HEK293 (cell line): ENCODE measurements around the gene RAD9B.

Source experiments
- FEZF1 ChIP-seq: fragments of 450-650 bp; formaldehyde crosslinking; IDR thresholded peaks from 2 replicates; pipeline ENCODE4 v1.5.1; 2016; ENCODE audit warnings: missing biosample characterization, missing genetic modification characterization
- PRDM4 ChIP-seq: fragments of 450-650 bp; formaldehyde crosslinking; IDR thresholded peaks from 2 replicates; pipeline ENCODE4 v1.5.1; 2017; ENCODE audit warnings: missing biosample characterization, missing genetic modification characterization
- YY2 ChIP-seq: fragments of 450-650 bp; formaldehyde crosslinking; IDR thresholded peaks from 2 replicates; pipeline ENCODE4 v1.5.1; 2016; ENCODE audit warnings: missing biosample characterization, missing genetic modification characterization
- ZBTB1 ChIP-seq: fragments of 450-650 bp; formaldehyde crosslinking; IDR thresholded peaks from 2 replicates; pipeline ENCODE4 v1.5.1; 2016; ENCODE audit warnings: missing biosample characterization, missing genetic modification characterization
- ZBTB20 ChIP-seq: fragments of 450-650 bp; formaldehyde crosslinking; IDR thresholded peaks from 2 replicates; pipeline ENCODE4 v1.5.1; 2016; ENCODE audit warnings: missing biosample characterization, missing genetic modification characterization
- ZBTB7A ChIP-seq: fragments of 450-650 bp; formaldehyde crosslinking; IDR thresholded peaks from 2 replicates; pipeline ENCODE4 v1.5.1; 2016; ENCODE audit warnings: low read depth, missing biosample characterization, missing genetic modification characterization
- ZNF112 ChIP-seq: fragments of 450-650 bp; formaldehyde crosslinking; IDR thresholded peaks from 2 replicates; pipeline ENCODE4 v1.5.0; 2017; ENCODE audit warnings: missing biosample characterization, missing genetic modification characterization
- ZNF169 ChIP-seq: fragments of 450-650 bp; formaldehyde crosslinking; IDR thresholded peaks from 2 replicates; pipeline ENCODE4 v1.5.1; 2016; ENCODE audit warnings: missing biosample characterization, missing genetic modification characterization
- ZNF214 ChIP-seq: fragments of 450-650 bp; formaldehyde crosslinking; IDR thresholded peaks from 2 replicates; pipeline ENCODE4 v1.5.1; 2017; ENCODE audit warnings: missing biosample characterization, mild to moderate bottlenecking, missing genetic modification characterization, borderline replicate concordance
- ZNF248 ChIP-seq: fragments of 450-650 bp; formaldehyde crosslinking; IDR thresholded peaks from 2 replicates; pipeline ENCODE4 v1.5.1; 2017; ENCODE audit warnings: missing biosample characterization, missing genetic modification characterization
- ZNF335 ChIP-seq: fragments of 450-650 bp; formaldehyde crosslinking; conservative IDR thresholded peaks from 2 replicates; pipeline ENCODE4 v1.5.1; 2016; ENCODE audit warnings: missing biosample characterization, missing genetic modification characterization
- ZNF350 ChIP-seq: fragments of 450-650 bp; formaldehyde crosslinking; IDR thresholded peaks from 2 replicates; pipeline ENCODE4 v1.5.0; 2017; ENCODE audit warnings: missing biosample characterization, mild to moderate bottlenecking, missing genetic modification characterization
- ZNF423 ChIP-seq: fragments of 450-650 bp; formaldehyde crosslinking; IDR thresholded peaks from 2 replicates; pipeline ENCODE4 v1.5.1; 2016; ENCODE audit warnings: missing biosample characterization, missing genetic modification characterization
- ZNF473 ChIP-seq: fragments of 450-650 bp; formaldehyde crosslinking; IDR thresholded peaks from 2 replicates; pipeline ENCODE4 v1.5.1; 2017; ENCODE audit warnings: missing biosample characterization, missing genetic modification characterization
- ZNF555 ChIP-seq: fragments of 450-650 bp; formaldehyde crosslinking; conservative IDR thresholded peaks from 2 replicates; pipeline ENCODE4 v1.5.1; 2017; ENCODE audit warnings: missing biosample characterization, mild to moderate bottlenecking, missing genetic modification characterization, inconsistent platforms
- ZNF580 ChIP-seq: fragments of 450-650 bp; formaldehyde crosslinking; IDR thresholded peaks from 2 replicates; pipeline ENCODE4 v1.5.1; 2016; ENCODE audit warnings: missing biosample characterization, missing genetic modification characterization
- ZNF610 ChIP-seq: fragments of 450-650 bp; formaldehyde crosslinking; IDR thresholded peaks from 2 replicates; pipeline ENCODE4 v1.5.1; 2016; ENCODE audit warnings: missing biosample characterization, missing genetic modification characterization, borderline replicate concordance
- ZNF645 ChIP-seq: fragments of 450-650 bp; formaldehyde crosslinking; IDR thresholded peaks from 2 replicates; pipeline ENCODE4; 2016; ENCODE audit warnings: missing biosample characterization, missing genetic modification characterization
- ZNF658 ChIP-seq: fragments of 450-650 bp; formaldehyde crosslinking; IDR thresholded peaks from 2 replicates; pipeline ENCODE4; 2016; ENCODE audit warnings: missing biosample characterization, missing genetic modification characterization
- ZNF677 ChIP-seq: fragments of 450-650 bp; IDR thresholded peaks from 2 replicates; pipeline ENCODE4 v1.5.0; 2018; ENCODE audit warnings: missing biosample characterization, mild to moderate bottlenecking, missing genetic modification characterization, moderate library complexity
- ZNF747 ChIP-seq: fragments of 450-650 bp; formaldehyde crosslinking; IDR thresholded peaks from 2 replicates; pipeline ENCODE4 v1.5.1; 2016; ENCODE audit warnings: missing biosample characterization, missing genetic modification characterization
- ZNF768 ChIP-seq: fragments of 450-650 bp; formaldehyde crosslinking; IDR thresholded peaks from 2 replicates; pipeline ENCODE4 v1.5.1; 2018; ENCODE audit warnings: missing biosample characterization, mild to moderate bottlenecking, missing genetic modification characterization
- ZNF785 ChIP-seq: fragments of 450-650 bp; formaldehyde crosslinking; IDR thresholded peaks from 2 replicates; pipeline ENCODE4 v1.5.1; 2016; ENCODE audit warnings: missing biosample characterization, missing genetic modification characterization
- ZNF843 ChIP-seq: fragments of 450-650 bp; formaldehyde crosslinking; IDR thresholded peaks from 2 replicates; pipeline ENCODE4 v1.5.1; 2016; ENCODE audit warnings: missing biosample characterization, missing genetic modification characterization
- TF ChIP-seq, protein P1 (sequence below): fragments of 450-650 bp; formaldehyde crosslinking; IDR thresholded peaks from 2 replicates; pipeline ENCODE4 v1.5.1; 2016; ENCODE audit warnings: missing biosample characterization, missing genetic modification characterization
- TF ChIP-seq, protein P2 (sequence below): fragments of 450-650 bp; formaldehyde crosslinking; IDR thresholded peaks from 2 replicates; pipeline ENCODE4 v1.5.1; 2016; ENCODE audit warnings: missing biosample characterization, missing genetic modification characterization
- TF ChIP-seq, protein P3 (sequence below): fragments of 450-650 bp; formaldehyde crosslinking; IDR thresholded peaks from 2 replicates; pipeline ENCODE4 v1.5.1; 2016; ENCODE audit warnings: missing biosample characterization, missing genetic modification characterization

RAD9B gene

DNA sequence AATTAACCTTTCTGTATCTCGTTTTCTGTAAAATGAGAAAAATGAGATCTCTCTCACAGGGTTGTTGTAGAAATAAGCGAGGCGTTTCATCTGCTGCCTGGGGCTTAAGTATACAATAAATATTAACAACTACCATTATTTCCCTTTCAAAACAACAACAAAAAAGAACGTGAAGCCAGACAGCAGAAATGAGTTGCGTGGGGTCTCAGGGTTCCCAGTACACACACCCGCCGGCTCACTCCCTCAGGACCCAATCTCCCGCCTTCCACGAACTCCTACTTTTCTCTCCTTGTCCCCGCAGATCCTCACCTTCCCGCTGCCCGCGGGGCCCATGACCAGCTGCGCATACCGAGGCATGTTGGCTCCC, 34.3 kb upstream of the RAD9B start (continued):
- TF ChIP-seq, protein P1, sequence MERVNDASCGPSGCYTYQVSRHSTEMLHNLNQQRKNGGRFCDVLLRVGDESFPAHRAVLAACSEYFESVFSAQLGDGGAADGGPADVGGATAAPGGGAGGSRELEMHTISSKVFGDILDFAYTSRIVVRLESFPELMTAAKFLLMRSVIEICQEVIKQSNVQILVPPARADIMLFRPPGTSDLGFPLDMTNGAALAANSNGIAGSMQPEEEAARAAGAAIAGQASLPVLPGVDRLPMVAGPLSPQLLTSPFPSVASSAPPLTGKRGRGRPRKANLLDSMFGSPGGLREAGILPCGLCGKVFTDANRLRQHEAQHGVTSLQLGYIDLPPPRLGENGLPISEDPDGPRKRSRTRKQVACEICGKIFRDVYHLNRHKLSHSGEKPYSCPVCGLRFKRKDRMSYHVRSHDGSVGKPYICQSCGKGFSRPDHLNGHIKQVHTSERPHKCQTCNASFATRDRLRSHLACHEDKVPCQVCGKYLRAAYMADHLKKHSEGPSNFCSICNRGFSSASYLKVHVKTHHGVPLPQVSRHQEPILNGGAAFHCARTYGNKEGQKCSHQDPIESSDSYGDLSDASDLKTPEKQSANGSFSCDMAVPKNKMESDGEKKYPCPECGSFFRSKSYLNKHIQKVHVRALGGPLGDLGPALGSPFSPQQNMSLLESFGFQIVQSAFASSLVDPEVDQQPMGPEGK (tag by site-specific recombination), result no peak
- TF ChIP-seq ZNF335 (tag by site-specific recombination), result peak; percentile 79
- peak; percentile 91 for TF ChIP-seq ZBTB20 (tag by site-specific recombination)
- no peak for TF ChIP-seq YY2 (tag by site-specific recombination)
- TF ChIP-seq ZNF645, result no peak
- TF ChIP-seq ZNF768, result no peak
- no peak for TF ChIP-seq ZNF658 (tag by site-specific recombination)
- TF ChIP-seq ZNF169 (tag by site-specific recombination), result no peak
- no peak for TF ChIP-seq FEZF1
- TF ChIP-seq ZNF580 (tag by site-specific recombination), result no peak
- TF ChIP-seq PRDM4, result no peak
- TF ChIP-seq ZNF677 (tag by site-specific recombination), result no peak
- TF ChIP-seq ZNF248 (tag by site-specific recombination), result no peak
- no peak for TF ChIP-seq ZNF785 (tag by site-specific recombination)
- no peak for TF ChIP-seq ZNF843 (tag by site-specific recombination)
- no peak for TF ChIP-seq ZNF423 (tag by site-specific recombination)
- TF ChIP-seq ZNF473 (tag by site-specific recombination), result no peak
- TF ChIP-seq ZNF747, result no peak
- TF ChIP-seq, protein P2, sequence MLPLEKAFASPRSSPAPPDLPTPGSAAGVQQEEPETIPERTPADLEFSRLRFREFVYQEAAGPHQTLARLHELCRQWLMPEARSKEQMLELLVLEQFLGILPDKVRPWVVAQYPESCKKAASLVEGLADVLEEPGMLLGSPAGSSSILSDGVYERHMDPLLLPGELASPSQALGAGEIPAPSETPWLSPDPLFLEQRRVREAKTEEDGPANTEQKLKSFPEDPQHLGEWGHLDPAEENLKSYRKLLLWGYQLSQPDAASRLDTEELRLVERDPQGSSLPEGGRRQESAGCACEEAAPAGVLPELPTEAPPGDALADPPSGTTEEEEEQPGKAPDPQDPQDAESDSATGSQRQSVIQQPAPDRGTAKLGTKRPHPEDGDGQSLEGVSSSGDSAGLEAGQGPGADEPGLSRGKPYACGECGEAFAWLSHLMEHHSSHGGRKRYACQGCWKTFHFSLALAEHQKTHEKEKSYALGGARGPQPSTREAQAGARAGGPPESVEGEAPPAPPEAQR, result no peak
- no peak for TF ChIP-seq ZNF555
- no peak for TF ChIP-seq ZBTB7A (tag by site-specific recombination)
- TF ChIP-seq ZNF350, result no peak
- TF ChIP-seq, protein P3, sequence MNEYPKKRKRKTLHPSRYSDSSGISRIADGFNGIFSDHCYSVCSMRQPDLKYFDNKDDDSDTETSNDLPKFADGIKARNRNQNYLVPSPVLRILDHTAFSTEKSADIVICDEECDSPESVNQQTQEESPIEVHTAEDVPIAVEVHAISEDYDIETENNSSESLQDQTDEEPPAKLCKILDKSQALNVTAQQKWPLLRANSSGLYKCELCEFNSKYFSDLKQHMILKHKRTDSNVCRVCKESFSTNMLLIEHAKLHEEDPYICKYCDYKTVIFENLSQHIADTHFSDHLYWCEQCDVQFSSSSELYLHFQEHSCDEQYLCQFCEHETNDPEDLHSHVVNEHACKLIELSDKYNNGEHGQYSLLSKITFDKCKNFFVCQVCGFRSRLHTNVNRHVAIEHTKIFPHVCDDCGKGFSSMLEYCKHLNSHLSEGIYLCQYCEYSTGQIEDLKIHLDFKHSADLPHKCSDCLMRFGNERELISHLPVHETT (tag by site-specific recombination), result no peak
- TF ChIP-seq ZNF112, result no peak
- no peak for TF ChIP-seq ZNF214
- no peak for TF ChIP-seq ZBTB1 (tag by site-specific recombination)
- TF ChIP-seq ZNF610, result no peak
